Parathyroid adenoma (tissue), 2 donors: ENCODE measurements around the gene SPRED3.
"Not testable (repeated sequence)": the region's sequence is repeated elsewhere in the genome, so short reads cannot be mapped to it uniquely, and the experiment has no call there.

Experiments
- H2AFZ ChIP-seq: fragments of 300-600 bp; sonication (generic); one replicate; pipeline ENCODE4 v1.7.0; 2017; ENCODE audit warnings: antibody characterized with exemption, mild to moderate bottlenecking
- H3K27ac ChIP-seq: fragments of 300-600 bp; sonication (generic); one replicate; pipeline ENCODE4 v1.7.0; 2017
- H3K27me3 ChIP-seq: fragments of 300-600 bp; sonication (generic); one replicate; pipeline ENCODE4 v1.7.0; 2017; ENCODE audit warnings: low read length; ENCODE audit not compliant: control insufficient read depth, insufficient read depth
- H3K36me3 ChIP-seq: fragments of 300-600 bp; sonication (generic); one replicate; pipeline ENCODE4 v1.7.0; 2017; ENCODE audit warnings: low read length; ENCODE audit not compliant: control insufficient read depth, insufficient read depth
- H3K4me1 ChIP-seq: fragments of 300-600 bp; sonication (generic); one replicate; pipeline ENCODE4 v1.7.0; 2017; ENCODE audit warnings: control low read depth
- H3K4me2 ChIP-seq: fragments of 300-600 bp; sonication (generic); one replicate; pipeline ENCODE4 v1.7.0; 2017; ENCODE audit warnings: low read length
- H3K4me3 ChIP-seq: fragments of 300-600 bp; sonication (generic); one replicate; pipeline ENCODE4 v1.7.0; 2017; ENCODE audit warnings: low read depth, low read length
- H3K79me2 ChIP-seq: fragments of 300-600 bp; sonication (generic); one replicate; pipeline ENCODE4 v1.7.0; 2017; ENCODE audit warnings: control low read depth
- H3K9ac ChIP-seq: fragments of 300-600 bp; sonication (generic); one replicate; pipeline ENCODE4 v1.7.0; 2017; ENCODE audit warnings: mild to moderate bottlenecking
- H3K9me3 ChIP-seq: fragments of 300-600 bp; sonication (generic); one replicate; pipeline ENCODE4 v1.7.0; 2017; ENCODE audit warnings: low read length; ENCODE audit not compliant: control insufficient read depth
- CTCF ChIP-seq: fragments of 300-600 bp; sonication (generic); IDR thresholded peaks from one replicate; pipeline ENCODE4 v1.7.0; 2017; ENCODE audit warnings: antibody characterized with exemption, mild to moderate bottlenecking
- donor health status: primary hyperparathyroidism.

The SPRED3 gene

GRCh38 chr19:38409631-38410133 is 21.2 kb downstream of the SPRED3 start:
- no peaks in the 10 kb centered on the region for H3K36me3 ChIP-seq
- H3K4me3 ChIP-seq, result no peak overlapping the region
- H3K79me2 ChIP-seq, result no peaks in the 10 kb centered on the region
- H3K27me3 ChIP-seq, result no peaks in the 10 kb centered on the region
- H3K4me1 ChIP-seq, result no peaks in the 10 kb centered on the region
- TF ChIP-seq CTCF, result no peak
- no peak overlapping the region for H2AFZ ChIP-seq
- H3K4me2 ChIP-seq, result no peak overlapping the region
- H3K9me3 ChIP-seq, result no peaks in the 10 kb centered on the region
- no peak overlapping the region for H3K27ac ChIP-seq
- H3K9ac ChIP-seq, result no peak overlapping the region

- not testable (repeated sequence) for H3K27me3 ChIP-seq, H2AFZ ChIP-seq, H3K9me3 ChIP-seq, H3K4me3 ChIP-seq, H3K4me2 ChIP-seq, H3K4me1 ChIP-seq, H3K36me3 ChIP-seq, H3K79me2 ChIP-seq, H3K27ac ChIP-seq, H3K9ac ChIP-seq
Observed at GRCh38 chr19:38410407-38410806, 21.9 kb downstream of the SPRED3 start.

GRCh38 chr19:38411041-38411712 is 22.7 kb downstream of the SPRED3 start:
- no peak overlapping the region for H3K9ac ChIP-seq
- no peak for TF ChIP-seq CTCF
- no peak overlapping the region for H3K4me3 ChIP-seq
- H3K4me2 ChIP-seq, result no peak overlapping the region
- H3K9me3 ChIP-seq, result no peaks in the 10 kb centered on the region
- H3K27ac ChIP-seq, result no peak overlapping the region
- no peaks in the 10 kb centered on the region for H3K36me3 ChIP-seq
- H3K79me2 ChIP-seq, result no peaks in the 10 kb centered on the region
- H3K4me1 ChIP-seq, result no peaks in the 10 kb centered on the region
- H3K27me3 ChIP-seq, result no peaks in the 10 kb centered on the region
- H2AFZ ChIP-seq, result no peak overlapping the region

GRCh38 chr19:38411898-38412297 is 23.4 kb downstream of the SPRED3 start:
- not testable (repeated sequence) for H3K27ac ChIP-seq, H2AFZ ChIP-seq

DNA sequence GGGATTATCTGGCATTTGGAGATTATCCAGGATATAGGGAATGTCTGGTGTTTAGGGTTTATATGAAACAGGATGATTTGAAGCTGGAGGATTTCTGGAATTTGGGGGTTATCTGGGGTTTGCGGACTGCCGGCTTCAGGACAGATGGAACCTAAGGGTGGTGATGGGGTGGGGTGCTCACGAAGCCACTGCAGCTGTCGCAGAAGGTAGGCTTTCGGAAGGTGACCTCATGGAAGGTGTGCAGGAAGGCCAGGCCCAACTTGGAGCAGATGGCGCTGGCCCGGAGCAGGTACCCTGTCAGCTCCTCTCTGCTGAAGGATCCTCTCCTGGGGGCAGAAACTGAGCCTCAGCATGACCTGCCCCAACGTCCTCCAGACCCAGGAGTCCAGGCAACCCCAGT is 24.0 kb downstream of the SPRED3 start:
- Histone ChIP-seq H3K4me2 (no peak overlapping the region), H3K27ac (no peak overlapping the region), H3K9ac (no peak overlapping the region), H2AFZ (no peak overlapping the region), H3K79me2 (no peaks in the 10 kb centered on the region), H3K4me1 (no peaks in the 10 kb centered on the region), H3K4me3 (no peak overlapping the region), H3K36me3 (no peaks in the 10 kb centered on the region), H3K27me3 (no peaks in the 10 kb centered on the region), H3K9me3 (no peaks in the 10 kb centered on the region)
- TF ChIP-seq CTCF, result no peak

More at GRCh38 chr19:38411898-38412297, 23.4 kb downstream of the SPRED3 start:
- H3K27me3 ChIP-seq, H3K79me2 ChIP-seq, H3K36me3 ChIP-seq, H3K4me3 ChIP-seq, H3K4me1 ChIP-seq, H3K9me3 ChIP-seq, H3K9ac ChIP-seq, H3K4me2 ChIP-seq: not testable (repeated sequence)

- TF ChIP-seq CTCF, result no peak
- H3K79me2 ChIP-seq, result no peaks in the 10 kb centered on the region
- no peak overlapping the region for H3K9ac ChIP-seq
- H3K4me3 ChIP-seq, result no peak overlapping the region
- H3K4me1 ChIP-seq, result peaks cover under 1% of the 10 kb centered on the region
- H3K27ac ChIP-seq, result no peak overlapping the region
- H3K9me3 ChIP-seq, result no peaks in the 10 kb centered on the region
- no peak overlapping the region for H2AFZ ChIP-seq
- no peaks in the 10 kb centered on the region for H3K27me3 ChIP-seq
- H3K36me3 ChIP-seq, result no peaks in the 10 kb centered on the region
- H3K4me2 ChIP-seq, result no peak overlapping the region
Observed at GRCh38 chr19:38412961-38413360, 24.5 kb downstream of the SPRED3 start.
